ENCODE results near the gene SLC35G4.
A peak's percentile ranks its signal among the peaks of the same experiment; 100 is the strongest.

SLC35G4 gene

GRCh38 chr18:11570769-11571412, 38.5 kb upstream of the SLC35G4 start:
- H3K4me3 ChIP-seq (ENCODE audit: low read depth, low read length) = no peak overlapping the region
- in situ Hi-C loops (cut with HindIII; ENCODE audit: low sequenced_read_pairs) = no loop called here
- TF ChIP-seq CTCF (IDR thresholded peaks at IDR 0.05; ENCODE audit: low read depth, low read length) = peak; percentile 22
- peak; percentile 9 for DNase-seq (ENCODE audit: low read depth, low spot score)

- no peak overlapping the region for H3K4me3 ChIP-seq (ENCODE audit: low read depth, low read length)
These were observed 37.2 kb upstream of the SLC35G4 start for GRCh38 chr18:11572201-11572600.

GRCh38 chr18:11574545-11574944, 34.9 kb upstream of the SLC35G4 start:
- in situ Hi-C loops (cut with HindIII; ENCODE audit: low sequenced_read_pairs) = no loop called here
- TF ChIP-seq CTCF (IDR thresholded peaks at IDR 0.05; ENCODE audit: low read depth, low read length) = no peak
- no peak for DNase-seq (ENCODE audit: low read depth, low spot score)
- no peak overlapping the region for H3K4me3 ChIP-seq (ENCODE audit: low read depth, low read length)

More at GRCh38 chr18:11572201-11572600, 37.2 kb upstream of the SLC35G4 start:
- DNase-seq (ENCODE audit: low read depth, low spot score) = no peak
- no peak for TF ChIP-seq CTCF (IDR thresholded peaks at IDR 0.05; ENCODE audit: low read depth, low read length)
- in situ Hi-C loops (cut with HindIII; ENCODE audit: low sequenced_read_pairs) = no loop called here

- DNase-seq (ENCODE audit: low read depth, low spot score) = no peak
- no peak overlapping the region for H3K4me3 ChIP-seq (ENCODE audit: low read depth, low read length)
These were observed 31.9 kb upstream of the SLC35G4 start for GRCh38 chr18:11577271-11578112.

GRCh38 chr18:11578799-11579198, 30.6 kb upstream of the SLC35G4 start:
- DNase-seq (ENCODE audit: low read depth, low spot score) = no peak
- in situ Hi-C loops (cut with HindIII; ENCODE audit: low sequenced_read_pairs) = no loop called here
- TF ChIP-seq CTCF (IDR thresholded peaks at IDR 0.05; ENCODE audit: low read depth, low read length) = no peak
- no peak overlapping the region for H3K4me3 ChIP-seq (ENCODE audit: low read depth, low read length)

More at GRCh38 chr18:11577271-11578112, 31.9 kb upstream of the SLC35G4 start:
- in situ Hi-C loops (cut with HindIII; ENCODE audit: low sequenced_read_pairs) = no loop called here
- TF ChIP-seq CTCF (IDR thresholded peaks at IDR 0.05; ENCODE audit: low read depth, low read length) = no peak

GRCh38 chr18:11579916-11580315, 29.5 kb upstream of the SLC35G4 start:
- no peak for DNase-seq (ENCODE audit: low read depth, low spot score)
- H3K4me3 ChIP-seq (ENCODE audit: low read depth, low read length) = no peak overlapping the region
- no peak for TF ChIP-seq CTCF (IDR thresholded peaks at IDR 0.05; ENCODE audit: low read depth, low read length)
- in situ Hi-C loops (cut with HindIII; ENCODE audit: low sequenced_read_pairs) = no loop called here
